ENCODE measurements around the gene CSMD2. TPM values are rescaled to one million over a fixed set of nuclear protein-coding genes. Genes with fewer than 3 reads are reported as not detected.

Gene CSMD2
- total RNA-seq, 1 experiment from 2014 or later: 13.2 TPM

GRCh38 chr1:34125721-34126380 lies 39.2 kb downstream of the CSMD2 start:
- Mint-ChIP-seq H3K4me1 (peaks cover 6% of the 10 kb centered on the region; the same call in 1 of the 2 replicates), H3K4me3 (no peak overlapping the region), H3K27me3 (ENCODE audit: low read depth) (no peaks in the 10 kb centered on the region), H3K27ac (no peak overlapping the region), H3K9me3 (peaks cover 7% of the 10 kb centered on the region; the same call in 1 of the 2 replicates), H3K36me3 (peaks cover 22% of the 10 kb centered on the region)
- TF ChIP-seq ZNF121 (CRISPR knock-in tag; IDR thresholded peaks at IDR 0.05) (no peak), ETV6 (CRISPR knock-in tag; IDR thresholded peaks at IDR 0.05) (no peak), ESRRA (CRISPR knock-in tag; IDR thresholded peaks at IDR 0.05; ENCODE audit: borderline replicate concordance) (no peak), CDX4 (CRISPR knock-in tag; IDR thresholded peaks at IDR 0.05; ENCODE audit: borderline replicate concordance) (no peak), MYBL2 (CRISPR knock-in tag; IDR thresholded peaks at IDR 0.05) (no peak), GTF2I (CRISPR knock-in tag; conservative IDR thresholded peaks at IDR 0.05) (no peak), ZNF396 (CRISPR knock-in tag; IDR thresholded peaks at IDR 0.05; ENCODE audit: borderline replicate concordance) (no peak), OVOL2 (CRISPR knock-in tag; IDR thresholded peaks at IDR 0.05; ENCODE audit: borderline replicate concordance) (no peak), PRDM15 (CRISPR knock-in tag; IDR thresholded peaks at IDR 0.05) (no peak), CTCF (IDR thresholded peaks at IDR 0.05) (no peak), E2F1 (CRISPR knock-in tag; IDR thresholded peaks at IDR 0.05) (no peak), TP53 (CRISPR knock-in tag; IDR thresholded peaks at IDR 0.05) (no peak), ZMAT4 (CRISPR knock-in tag; IDR thresholded peaks at IDR 0.05) (no peak)
- ATAC-seq: no peak
- no peak for DNase-seq (ENCODE audit: low spot score)
- ChIA-PET POLR2A (no interaction called here), CTCF (interaction anchor here (0.6 kb wide), 1 partner anchor 37 kb away, joined by 3 read pairs; no protein-coding TSS in a partner anchor)

GRCh38 chr1:34122080-34122932 lies 42.7 kb downstream of the CSMD2 start:
- H3K4me3 Mint-ChIP-seq: no peak overlapping the region
- CTCF ChIA-PET: interaction anchor here (1.2 kb wide), 1 partner anchor 9 kb away, joined by 3 read pairs; no protein-coding TSS in a partner anchor
- ATAC-seq: no peak
- no peaks in the 10 kb centered on the region for H3K27me3 Mint-ChIP-seq (ENCODE audit: low read depth)
- H3K36me3 Mint-ChIP-seq: peaks cover 33% of the 10 kb centered on the region
- TF ChIP-seq ZNF317 (CRISPR knock-in tag; IDR thresholded peaks at IDR 0.05; ENCODE audit: borderline replicate concordance, low read depth) (no peak), ATF6 (CRISPR knock-in tag; IDR thresholded peaks at IDR 0.05) (no peak), MAX (CRISPR knock-in tag; IDR thresholded peaks at IDR 0.05) (no peak)
- no peak for DNase-seq (ENCODE audit: low spot score)
- peaks cover 31% of the 10 kb centered on the region for H3K9me3 Mint-ChIP-seq
- H3K4me1 Mint-ChIP-seq: peaks cover 6% of the 10 kb centered on the region; the same call in 1 of the 2 replicates
- POLR2A ChIA-PET: interaction anchor here (0.6 kb wide), 1 partner anchor 219 kb away, joined by 3 read pairs; no protein-coding TSS in a partner anchor
- H3K27ac Mint-ChIP-seq: no peak overlapping the region; the same call in 1 of the 2 replicates

Measured in WTC11 (cell line).